GM10248 (cell line): ENCODE measurements around the gene GOPC.
A peak's percentile ranks its signal among the peaks of the same experiment; 100 is the strongest.

Source experiments
- CTCF ChIA-PET: fragments of 300-600 bp; sonication (Branson Sonifier 250); formaldehyde crosslinking; extraction: SDS; loops from one replicate; lab custom pipeline; 2021; ENCODE audit warnings: antibody characterized with exemption; lab: Yijun Ruan, JAX
- POLR2A ChIA-PET: fragments of 350-650 bp; sonication (Branson Sonifier 250); formaldehyde crosslinking; extraction: SDS; loops from one replicate; lab custom pipeline; 2020; ENCODE audit warnings: antibody characterized with exemption; lab: Yijun Ruan, JAX
- DNase-seq: peaks from one replicate; pipeline ENCODE4 v3.0.0; 2012; ENCODE audit errors: extremely low spot score
- TF ChIP-seq, protein P1 (sequence below): IDR thresholded peaks from 2 replicates; pipeline ENCODE4 v1.5.1; 2012; ENCODE audit warnings: mild to moderate bottlenecking, low read depth; ENCODE audit errors: extremely low read depth, missing control alignments, control extremely low read depth

The GOPC gene

DNA sequence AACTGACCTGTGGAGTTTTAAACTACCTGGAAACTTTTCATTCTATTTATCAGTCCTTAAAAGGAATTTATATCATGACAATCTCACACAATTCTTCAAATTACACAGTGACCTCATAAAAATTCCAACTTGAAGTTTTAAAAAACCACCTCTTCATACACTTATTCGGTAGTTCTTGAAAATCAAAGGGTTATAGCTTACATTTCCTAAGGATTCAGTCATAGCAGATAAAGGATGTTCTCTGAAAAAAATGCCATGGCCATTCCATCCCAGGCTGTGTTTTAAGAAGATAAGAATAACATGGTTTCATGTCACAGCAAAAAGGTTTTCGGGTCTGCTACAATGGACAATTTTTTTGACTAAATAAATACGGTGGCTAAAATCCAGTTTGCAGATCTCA is 41.2 kb downstream of the GOPC start:
- DNase-seq = no peak
- POLR2A ChIA-PET = no interaction called here
- CTCF ChIA-PET = interaction anchor here (2.0 to 2.4 kb wide), 3 partner anchors 12 to 117 kb away, joined by 4 to 6 read pairs (median 6); no protein-coding TSS in a partner anchor
- TF ChIP-seq, protein P1, sequence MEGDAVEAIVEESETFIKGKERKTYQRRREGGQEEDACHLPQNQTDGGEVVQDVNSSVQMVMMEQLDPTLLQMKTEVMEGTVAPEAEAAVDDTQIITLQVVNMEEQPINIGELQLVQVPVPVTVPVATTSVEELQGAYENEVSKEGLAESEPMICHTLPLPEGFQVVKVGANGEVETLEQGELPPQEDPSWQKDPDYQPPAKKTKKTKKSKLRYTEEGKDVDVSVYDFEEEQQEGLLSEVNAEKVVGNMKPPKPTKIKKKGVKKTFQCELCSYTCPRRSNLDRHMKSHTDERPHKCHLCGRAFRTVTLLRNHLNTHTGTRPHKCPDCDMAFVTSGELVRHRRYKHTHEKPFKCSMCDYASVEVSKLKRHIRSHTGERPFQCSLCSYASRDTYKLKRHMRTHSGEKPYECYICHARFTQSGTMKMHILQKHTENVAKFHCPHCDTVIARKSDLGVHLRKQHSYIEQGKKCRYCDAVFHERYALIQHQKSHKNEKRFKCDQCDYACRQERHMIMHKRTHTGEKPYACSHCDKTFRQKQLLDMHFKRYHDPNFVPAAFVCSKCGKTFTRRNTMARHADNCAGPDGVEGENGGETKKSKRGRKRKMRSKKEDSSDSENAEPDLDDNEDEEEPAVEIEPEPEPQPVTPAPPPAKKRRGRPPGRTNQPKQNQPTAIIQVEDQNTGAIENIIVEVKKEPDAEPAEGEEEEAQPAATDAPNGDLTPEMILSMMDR = no peak

- CTCF ChIA-PET = interaction anchor here (0.7 to 2.2 kb wide), 10 partner anchors 8 to 115 kb away, joined by 3 to 6 read pairs (median 3); no protein-coding TSS in a partner anchor
- DNase-seq = no peak
- TF ChIP-seq, protein P1 = no peak
- POLR2A ChIA-PET = interaction anchor here (0.7 kb wide), 1 partner anchor 28 kb away, joined by 3 read pairs; no protein-coding TSS in a partner anchor
Observed at GRCh38 chr6:117559299-117559698, 43.0 kb downstream of the GOPC start.

DNA sequence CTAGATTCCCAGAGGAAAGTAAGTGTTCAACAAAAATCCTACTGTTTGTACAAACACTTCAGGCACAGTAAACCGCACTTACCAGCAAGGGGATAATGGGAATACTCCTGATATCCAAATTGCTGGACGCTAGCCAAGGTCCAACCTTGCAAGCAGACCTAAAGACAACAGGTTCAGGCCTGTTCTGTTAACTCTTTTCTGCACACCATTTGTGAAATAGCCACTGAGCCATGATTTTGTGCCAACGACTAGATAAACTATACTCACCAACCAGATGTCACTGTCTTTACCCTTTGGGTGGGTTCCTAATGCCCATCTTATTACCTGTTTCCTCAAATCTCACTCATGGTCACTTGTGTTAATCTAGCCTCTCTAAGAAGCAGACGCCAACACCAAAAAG is 43.5 kb downstream of the GOPC start:
- ChIA-PET POLR2A (no interaction called here), CTCF (interaction anchor here (1.0 to 5.3 kb wide), 9 partner anchors 15 to 110 kb away, joined by 3 to 52 read pairs (median 3); no protein-coding TSS in a partner anchor)
- DNase-seq = no peak
- TF ChIP-seq, protein P1 = no peak

GRCh38 chr6:117557951-117558350 is 44.4 kb downstream of the GOPC start:
- CTCF ChIA-PET = interaction anchor here (1.0 to 5.3 kb wide), 8 partner anchors 9 to 107 kb away, joined by 3 to 52 read pairs (median 3); no protein-coding TSS in a partner anchor
- TF ChIP-seq, protein P1 = no peak
- POLR2A ChIA-PET = no interaction called here
- no peak for DNase-seq

- POLR2A ChIA-PET = no interaction called here
- TF ChIP-seq, protein P1 = peak; percentile 69
- DNase-seq = no peak
- CTCF ChIA-PET = interaction anchor here (0.6 to 5.3 kb wide), 24 partner anchors 9 to 105 kb away, joined by 3 to 52 read pairs (median 4); partner anchors contain the start of gene GOPC
Observed at GRCh38 chr6:117555882-117556498, 46.3 kb downstream of the GOPC start.

DNA sequence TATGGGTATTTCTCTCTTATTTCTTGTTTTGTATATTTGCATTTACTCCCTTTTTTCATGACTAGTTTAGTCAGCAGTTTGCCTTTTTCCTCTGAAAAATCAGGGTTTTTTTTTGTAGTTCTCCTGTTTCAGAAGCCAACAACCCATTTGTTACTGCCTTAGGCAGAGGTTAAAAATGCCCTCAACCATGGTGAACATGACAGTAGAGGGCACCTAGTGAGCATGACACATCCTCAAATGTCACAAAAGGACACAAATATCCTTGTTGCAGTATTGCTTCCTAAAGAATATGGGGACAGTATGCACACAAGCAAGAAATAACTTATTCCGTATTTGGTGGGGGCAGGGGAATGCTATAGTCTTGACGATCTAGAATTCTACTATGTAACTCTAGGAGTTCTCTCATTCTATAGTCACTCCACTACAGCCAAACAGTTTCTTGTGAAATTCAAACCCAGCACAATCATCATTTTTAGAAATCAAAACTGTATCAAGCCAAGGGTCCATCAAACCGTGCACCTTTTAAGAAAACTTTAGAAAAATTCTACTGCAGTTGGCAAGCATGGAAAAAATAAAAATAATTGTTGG is 47.0 kb downstream of the GOPC start:
- CTCF ChIA-PET = interaction anchor here (0.6 to 5.3 kb wide), 20 partner anchors 10 to 105 kb away, joined by 3 to 52 read pairs (median 5); partner anchors contain the start of gene GOPC
- TF ChIP-seq, protein P1 = no peak
- DNase-seq = no peak
- POLR2A ChIA-PET = no interaction called here
